Neural progenitor cell (in vitro differentiated cells): ENCODE data around the gene PRSS16. TPM values are rescaled to one million over a fixed set of nuclear protein-coding genes. Genes with fewer than 3 reads are reported as not detected.
A peak's percentile ranks its signal among the peaks of the same experiment; 100 is the strongest.
"Not testable (repeated sequence)": the region's sequence is repeated elsewhere in the genome, so short reads cannot be mapped to it uniquely, and the experiment has no call there.

Experiments
- DNase-seq: peaks from one replicate; pipeline ENCODE4 v3.0.0-alpha.2; 2016; ENCODE audit warnings: low spot score
- H2AFZ ChIP-seq: fragments of 200-600 bp; sonication (generic); replicated peaks from 2 replicates; pipeline ENCODE4 v1.6.1; 2016; ENCODE audit warnings: antibody characterized with exemption
- H3F3A ChIP-seq: fragments of 200-600 bp; sonication (generic); 2 replicates; pipeline ENCODE4 v1.6.1; 2016; ENCODE audit warnings: antibody characterized with exemption, low read depth
- H3K27ac ChIP-seq: fragments of 200-600 bp; sonication (generic); 2 replicates; pipeline ENCODE4 v1.5.1; 2016; ENCODE audit warnings: mild to moderate bottlenecking
- H3K27me3 ChIP-seq: fragments of 200-600 bp; sonication (generic); 2 replicates; pipeline ENCODE4 v1.6.1; 2016; ENCODE audit warnings: mild to moderate bottlenecking, moderate library complexity
- H3K36me3 ChIP-seq: fragments of 200-600 bp; sonication (generic); 2 replicates; pipeline ENCODE4 v1.5.1; 2016
- H3K4me1 ChIP-seq: fragments of 200-600 bp; sonication (generic); 2 replicates; pipeline ENCODE4 v1.6.1; 2016; ENCODE audit warnings: mixed run types
- H3K4me2 ChIP-seq: fragments of 200-600 bp; sonication (generic); 2 replicates; pipeline ENCODE4 v1.6.1; 2016
- H3K4me3 ChIP-seq: fragments of 200-600 bp; sonication (generic); 2 replicates; pipeline ENCODE4 v1.5.1; 2016
- H3K79me2 ChIP-seq: fragments of 200-600 bp; sonication (generic); 2 replicates; pipeline ENCODE4 v1.6.1; 2016; ENCODE audit warnings: low read depth
- H3K9ac ChIP-seq: fragments of 200-600 bp; sonication (generic); 2 replicates; pipeline ENCODE4 v1.6.1; 2016
- H3K9me3 ChIP-seq: fragments of 200-600 bp; sonication (generic); 2 replicates; pipeline ENCODE4 v1.5.1; 2016; ENCODE audit warnings: low read depth
- H4K20me1 ChIP-seq: fragments of 200-600 bp; sonication (generic); 2 replicates; pipeline ENCODE4 v1.6.1; 2016; ENCODE audit warnings: low read depth
- H3K27ac Mint-ChIP-seq: 3 replicates; pipeline ENCODE4 v1.8.0; 2021; ENCODE audit warnings: mixed read lengths
- H3K27me3 Mint-ChIP-seq: 2 replicates; pipeline ENCODE4 v1.8.0; 2022; ENCODE audit warnings: low read depth, mild to moderate bottlenecking, inconsistent platforms, moderate library complexity, mixed read lengths; ENCODE audit not compliant: insufficient read depth
- H3K36me3 Mint-ChIP-seq: 3 replicates; pipeline ENCODE4 v1.8.0; 2021; ENCODE audit warnings: mixed read lengths
- H3K4me1 Mint-ChIP-seq: 3 replicates; pipeline ENCODE4 v1.8.0; 2021; ENCODE audit warnings: mixed read lengths
- H3K4me3 Mint-ChIP-seq: 3 replicates; pipeline ENCODE4 v1.8.0; 2021; ENCODE audit warnings: mild to moderate bottlenecking, moderate library complexity, mixed read lengths
- H3K9me3 Mint-ChIP-seq: 3 replicates; pipeline ENCODE4 v1.8.0; 2020; ENCODE audit warnings: mixed read lengths
- CTCF ChIP-seq: fragments of 200-600 bp; sonication (generic); IDR thresholded peaks from 2 replicates; pipeline ENCODE4 v1.5.1; 2017; ENCODE audit warnings: antibody characterized with exemption, mild to moderate bottlenecking
- EZH2 ChIP-seq: fragments of 200-600 bp; sonication (generic); IDR thresholded peaks from 2 replicates; pipeline ENCODE4 v1.6.1; 2017; ENCODE audit warnings: antibody characterized with exemption, mild to moderate bottlenecking, moderate library complexity
- EZH2phosphoT487 ChIP-seq: fragments of 200-600 bp; sonication (generic); IDR thresholded peaks from 2 replicates; pipeline ENCODE4 v1.6.1; 2017; ENCODE audit warnings: antibody characterized with exemption
- total RNA-seq: library from RNA; depleted of rRNA; stranded (reverse); fragments of >200 nt; gene quantifications from 2 replicates; pipeline ENCODE4 v1.2.3, GENCODE V29; 2015; ENCODE audit warnings: low replicate concordance

The PRSS16 gene
- total RNA-seq, 1 donor from 2014 or later = 4.3 TPM

DNA sequence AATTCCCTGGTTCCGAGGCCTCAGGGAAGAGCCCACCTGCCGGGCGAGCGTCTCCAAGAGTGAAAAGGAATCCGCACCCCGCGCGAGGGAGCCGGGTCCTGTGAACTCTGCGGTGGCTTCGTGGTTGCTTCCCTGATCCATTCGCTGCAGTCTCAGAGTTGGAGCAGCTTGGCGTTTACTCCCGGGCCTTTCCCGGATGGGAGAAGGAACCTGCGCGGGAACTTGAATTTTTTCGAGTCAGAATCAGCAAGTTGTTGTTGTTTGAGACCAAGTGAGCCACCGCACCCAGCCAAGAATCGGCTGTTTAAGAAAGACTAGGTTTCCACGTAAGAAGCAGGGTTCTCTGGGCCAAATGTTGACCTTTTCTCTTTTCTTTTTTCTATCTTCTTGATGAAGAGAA lies 12.9 kb downstream of the PRSS16 start:
- H3K9me3 ChIP-seq = no peaks in the 10 kb centered on the region
- H3K4me1 ChIP-seq = no peaks in the 10 kb centered on the region
- peaks cover 56% of the 10 kb centered on the region for H3K27me3 ChIP-seq
- peaks cover 23% of the 10 kb centered on the region for H3F3A ChIP-seq
- peak overlapping the region; percentile 35 for H2AFZ ChIP-seq
- H3K27ac ChIP-seq = no peak overlapping the region
- no peak overlapping the region for H3K9ac ChIP-seq
- peak overlapping the region; percentile 44 for H3K4me3 ChIP-seq
- H3K9me3 Mint-ChIP-seq = no peaks in the 10 kb centered on the region
- no peaks in the 10 kb centered on the region for H3K36me3 Mint-ChIP-seq
- H3K79me2 ChIP-seq = no peaks in the 10 kb centered on the region
- H3K27ac Mint-ChIP-seq = no peak overlapping the region
- peak; percentile 59 for DNase-seq
- peak overlapping the region; percentile 42 for H3K4me3 Mint-ChIP-seq
- no peaks in the 10 kb centered on the region for H4K20me1 ChIP-seq
- H3K27me3 Mint-ChIP-seq = peaks cover 22% of the 10 kb centered on the region
- peaks cover 6% of the 10 kb centered on the region for H3K4me1 Mint-ChIP-seq
- peak overlapping the region; percentile 78 for H3K4me2 ChIP-seq
- no peaks in the 10 kb centered on the region for H3K36me3 ChIP-seq
- TF ChIP-seq EZH2 (no peak), EZH2phosphoT487 (no peak), CTCF (no peak)

DNA sequence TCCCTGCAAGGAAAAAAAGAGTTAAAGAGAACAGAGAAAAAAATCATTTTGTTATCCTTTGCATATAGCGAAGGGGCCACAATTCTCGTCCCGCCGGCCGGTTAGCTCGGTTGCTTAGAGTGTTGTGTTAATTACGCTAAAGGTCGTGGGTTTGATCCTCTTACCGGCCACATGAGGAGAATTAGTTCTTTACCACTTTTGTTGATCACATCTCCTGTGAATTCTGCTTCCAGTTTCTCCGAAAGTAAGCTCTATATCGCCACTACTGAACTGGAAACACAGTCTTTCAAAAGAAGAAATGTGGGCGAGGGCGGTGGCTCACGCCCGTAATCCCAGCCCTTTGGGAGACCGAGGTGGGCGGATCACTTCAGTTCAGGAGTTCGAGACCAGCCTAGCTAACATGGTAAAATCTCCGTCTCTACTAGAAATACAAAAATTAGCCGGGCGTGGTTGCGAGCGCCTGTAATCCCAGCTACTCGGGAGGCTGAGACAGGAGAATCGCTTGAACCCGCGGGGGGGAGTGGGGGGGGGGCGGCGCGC lies 13.4 kb downstream of the PRSS16 start:
- H3K36me3 Mint-ChIP-seq = no peaks in the 10 kb centered on the region

GRCh38 chr6:27263886-27264285 lies 16.4 kb downstream of the PRSS16 start:
- Mint-ChIP-seq H3K9me3 (no peaks in the 10 kb centered on the region), H3K4me3 (no peak overlapping the region), H3K27ac (no peak overlapping the region), H3K4me1 (peaks cover 17% of the 10 kb centered on the region), H3K36me3 (no peaks in the 10 kb centered on the region), H3K27me3 (peaks cover 22% of the 10 kb centered on the region)
- H3K4me2 ChIP-seq = no peak overlapping the region
- no peaks in the 10 kb centered on the region for H3K79me2 ChIP-seq
- H3K9ac ChIP-seq = no peak overlapping the region
- H3K36me3 ChIP-seq = no peaks in the 10 kb centered on the region
- no peak for TF ChIP-seq EZH2phosphoT487
- no peak for TF ChIP-seq CTCF
- no peak overlapping the region for H2AFZ ChIP-seq
- peaks cover 91% of the 10 kb centered on the region for H3K27me3 ChIP-seq
- peaks cover 5% of the 10 kb centered on the region for H4K20me1 ChIP-seq
- H3K4me3 ChIP-seq = no peak overlapping the region
- DNase-seq = no peak
- H3K27ac ChIP-seq = no peak overlapping the region
- H3F3A ChIP-seq = peaks cover 23% of the 10 kb centered on the region
- no peaks in the 10 kb centered on the region for H3K9me3 ChIP-seq
- H3K4me1 ChIP-seq = peaks cover 4% of the 10 kb centered on the region

More for the DNA sequence above, 13.4 kb downstream of the PRSS16 start:
- H3K4me2 ChIP-seq = peak overlapping the region; percentile 78
- peak overlapping the region; percentile 44 for H3K4me3 ChIP-seq
- no peak overlapping the region for H3K27ac ChIP-seq
- H3K27me3 ChIP-seq = peaks cover 61% of the 10 kb centered on the region
- TF ChIP-seq EZH2phosphoT487 (no peak), EZH2 (no peak), CTCF (no peak)
- H3K36me3 ChIP-seq = no peaks in the 10 kb centered on the region
- H3K79me2 ChIP-seq = no peaks in the 10 kb centered on the region
- Mint-ChIP-seq H3K4me3 (peak overlapping the region; percentile 42), H3K4me1 (peaks cover 6% of the 10 kb centered on the region), H3K27me3 (peaks cover 20% of the 10 kb centered on the region), H3K9me3 (no peaks in the 10 kb centered on the region), H3K27ac (no peak overlapping the region)
- H3K9me3 ChIP-seq = no peaks in the 10 kb centered on the region
- peak; percentile 56 for DNase-seq
- H3K9ac ChIP-seq = no peak overlapping the region
- peaks cover 23% of the 10 kb centered on the region for H3F3A ChIP-seq
- no peaks in the 10 kb centered on the region for H4K20me1 ChIP-seq
- H3K4me1 ChIP-seq = no peaks in the 10 kb centered on the region
- peak overlapping the region; percentile 35 for H2AFZ ChIP-seq

DNA sequence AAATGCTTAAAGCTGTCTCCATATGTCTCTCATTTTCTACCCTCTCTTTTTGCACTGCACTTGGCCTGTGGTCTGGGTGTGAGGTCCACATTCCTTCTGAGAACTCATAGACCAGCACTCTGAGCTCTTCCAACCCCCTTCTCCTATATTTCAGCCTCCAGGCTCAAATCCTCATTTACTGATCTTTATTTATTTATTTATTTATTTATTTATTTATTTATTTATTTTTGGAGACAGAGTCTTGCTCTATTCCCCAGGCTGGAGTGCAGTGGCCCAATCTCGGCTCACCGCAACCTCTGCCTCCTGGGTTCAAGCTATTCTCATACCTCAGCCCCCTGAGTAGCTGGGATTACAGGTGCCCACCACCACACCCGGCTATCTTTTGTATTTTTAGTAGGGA lies 19.5 kb downstream of the PRSS16 start:
- H3K36me3 ChIP-seq = not testable (repeated sequence)

More for the DNA sequence above, 19.5 kb downstream of the PRSS16 start:
- H3K4me1 ChIP-seq, H3K27ac Mint-ChIP-seq, H2AFZ ChIP-seq, H3K9me3 ChIP-seq, H3K4me3 Mint-ChIP-seq, H3K4me3 ChIP-seq, H3K9me3 Mint-ChIP-seq, H4K20me1 ChIP-seq, DNase-seq, H3F3A ChIP-seq, H3K36me3 Mint-ChIP-seq, H3K4me2 ChIP-seq, H3K9ac ChIP-seq, H3K27ac ChIP-seq, H3K79me2 ChIP-seq: not testable (repeated sequence)
- peaks cover 19% of the 10 kb centered on the region for H3K4me1 Mint-ChIP-seq
- peaks cover 83% of the 10 kb centered on the region for H3K27me3 ChIP-seq
- H3K27me3 Mint-ChIP-seq = peaks cover 15% of the 10 kb centered on the region
